ENCODE results near the gene RNF222.

DNA sequence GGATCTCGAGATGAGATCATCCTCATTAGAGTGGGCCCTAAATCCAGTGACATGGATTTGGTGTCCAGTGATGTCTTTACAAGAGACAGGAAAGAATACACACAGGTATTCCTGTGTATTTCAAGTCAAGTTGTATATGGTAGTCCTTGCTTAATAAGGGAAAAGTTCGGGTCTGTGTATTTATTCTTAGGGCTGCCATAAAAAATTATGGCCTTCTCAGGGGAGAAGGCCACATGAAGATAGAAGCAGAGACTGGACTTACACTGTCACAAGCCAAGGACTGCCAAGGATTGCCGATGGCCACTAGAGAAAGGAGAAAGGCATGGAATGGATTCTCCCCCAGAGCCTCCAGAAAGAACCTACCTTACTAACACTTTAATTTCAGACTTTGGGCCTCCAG, 29.4 kb downstream of the RNF222 start:
- TF ChIP-seq, protein P1, sequence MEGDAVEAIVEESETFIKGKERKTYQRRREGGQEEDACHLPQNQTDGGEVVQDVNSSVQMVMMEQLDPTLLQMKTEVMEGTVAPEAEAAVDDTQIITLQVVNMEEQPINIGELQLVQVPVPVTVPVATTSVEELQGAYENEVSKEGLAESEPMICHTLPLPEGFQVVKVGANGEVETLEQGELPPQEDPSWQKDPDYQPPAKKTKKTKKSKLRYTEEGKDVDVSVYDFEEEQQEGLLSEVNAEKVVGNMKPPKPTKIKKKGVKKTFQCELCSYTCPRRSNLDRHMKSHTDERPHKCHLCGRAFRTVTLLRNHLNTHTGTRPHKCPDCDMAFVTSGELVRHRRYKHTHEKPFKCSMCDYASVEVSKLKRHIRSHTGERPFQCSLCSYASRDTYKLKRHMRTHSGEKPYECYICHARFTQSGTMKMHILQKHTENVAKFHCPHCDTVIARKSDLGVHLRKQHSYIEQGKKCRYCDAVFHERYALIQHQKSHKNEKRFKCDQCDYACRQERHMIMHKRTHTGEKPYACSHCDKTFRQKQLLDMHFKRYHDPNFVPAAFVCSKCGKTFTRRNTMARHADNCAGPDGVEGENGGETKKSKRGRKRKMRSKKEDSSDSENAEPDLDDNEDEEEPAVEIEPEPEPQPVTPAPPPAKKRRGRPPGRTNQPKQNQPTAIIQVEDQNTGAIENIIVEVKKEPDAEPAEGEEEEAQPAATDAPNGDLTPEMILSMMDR (IDR thresholded peaks at IDR 0.05), result no peak
- no peak for TF ChIP-seq POLR2A (IDR thresholded peaks at IDR 0.05)
